D721Med (cell line): ENCODE results near the gene OGDHL.
"Not testable (repeated sequence)": the region's sequence is repeated elsewhere in the genome, so short reads cannot be mapped to it uniquely, and the experiment has no call there.

Source experiments
- DNase-seq: peaks from one replicate; pipeline ENCODE4 v3.0.0; 2011; ENCODE audit warnings: low spot score; ENCODE audit not compliant: insufficient read length
- FAIRE-seq: peaks from 2 replicates; lab custom pipeline; 2011; peaks lifted over from hg19 to GRCh38; lab: Jason Lieb, UNC
- TF ChIP-seq, protein P1 (sequence below): IDR thresholded peaks from 2 replicates; pipeline ENCODE4 v1.5.1; 2012; ENCODE audit warnings: mild to moderate bottlenecking, control low read depth; ENCODE audit not compliant: insufficient read depth; ENCODE audit errors: missing control alignments

The OGDHL gene

DNA sequence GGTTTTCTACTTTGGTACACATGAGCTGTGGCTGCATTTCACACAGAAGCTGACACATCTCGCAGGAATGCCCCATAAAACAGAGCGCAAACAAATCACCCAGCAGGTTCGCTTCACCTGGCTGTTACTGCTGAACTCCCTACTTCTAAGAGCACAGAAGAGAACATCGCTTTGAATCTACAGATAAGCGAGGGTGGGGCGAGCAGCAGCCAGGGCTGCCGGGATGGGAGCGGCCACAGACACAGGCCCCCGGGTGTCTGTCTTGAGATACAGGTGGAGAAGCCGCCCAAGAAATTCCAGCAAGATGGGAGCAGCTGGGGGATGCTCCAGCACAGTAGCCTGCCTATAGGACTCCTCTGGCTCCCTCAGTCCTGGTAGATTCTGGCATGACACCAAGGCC lies 27.4 kb downstream of the OGDHL start:
- DNase-seq = peak; percentile 1
- TF ChIP-seq, protein P1, sequence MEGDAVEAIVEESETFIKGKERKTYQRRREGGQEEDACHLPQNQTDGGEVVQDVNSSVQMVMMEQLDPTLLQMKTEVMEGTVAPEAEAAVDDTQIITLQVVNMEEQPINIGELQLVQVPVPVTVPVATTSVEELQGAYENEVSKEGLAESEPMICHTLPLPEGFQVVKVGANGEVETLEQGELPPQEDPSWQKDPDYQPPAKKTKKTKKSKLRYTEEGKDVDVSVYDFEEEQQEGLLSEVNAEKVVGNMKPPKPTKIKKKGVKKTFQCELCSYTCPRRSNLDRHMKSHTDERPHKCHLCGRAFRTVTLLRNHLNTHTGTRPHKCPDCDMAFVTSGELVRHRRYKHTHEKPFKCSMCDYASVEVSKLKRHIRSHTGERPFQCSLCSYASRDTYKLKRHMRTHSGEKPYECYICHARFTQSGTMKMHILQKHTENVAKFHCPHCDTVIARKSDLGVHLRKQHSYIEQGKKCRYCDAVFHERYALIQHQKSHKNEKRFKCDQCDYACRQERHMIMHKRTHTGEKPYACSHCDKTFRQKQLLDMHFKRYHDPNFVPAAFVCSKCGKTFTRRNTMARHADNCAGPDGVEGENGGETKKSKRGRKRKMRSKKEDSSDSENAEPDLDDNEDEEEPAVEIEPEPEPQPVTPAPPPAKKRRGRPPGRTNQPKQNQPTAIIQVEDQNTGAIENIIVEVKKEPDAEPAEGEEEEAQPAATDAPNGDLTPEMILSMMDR = no peak
- no peak for FAIRE-seq

DNA sequence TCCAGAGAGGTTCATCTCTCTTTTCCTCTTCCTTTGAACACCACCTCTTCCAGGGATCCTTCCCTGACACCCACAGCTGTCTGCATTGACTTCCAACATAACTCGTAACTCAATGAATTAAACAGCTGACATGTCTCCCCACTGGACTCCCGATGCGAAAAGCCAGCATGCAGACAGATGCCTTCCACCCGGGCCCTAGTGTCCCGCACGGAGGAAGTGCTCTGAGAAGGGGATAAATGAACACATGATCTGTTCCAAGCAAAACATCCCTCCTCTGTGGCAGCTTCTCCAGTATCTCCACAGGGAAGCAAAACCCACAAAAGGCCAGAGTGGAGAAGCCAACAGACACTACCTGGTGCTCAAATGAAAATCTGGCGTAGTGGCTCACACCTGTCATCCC lies 28.3 kb downstream of the OGDHL start:
- TF ChIP-seq, protein P1 = no peak
- DNase-seq (no peak), FAIRE-seq (no peak)

DNA sequence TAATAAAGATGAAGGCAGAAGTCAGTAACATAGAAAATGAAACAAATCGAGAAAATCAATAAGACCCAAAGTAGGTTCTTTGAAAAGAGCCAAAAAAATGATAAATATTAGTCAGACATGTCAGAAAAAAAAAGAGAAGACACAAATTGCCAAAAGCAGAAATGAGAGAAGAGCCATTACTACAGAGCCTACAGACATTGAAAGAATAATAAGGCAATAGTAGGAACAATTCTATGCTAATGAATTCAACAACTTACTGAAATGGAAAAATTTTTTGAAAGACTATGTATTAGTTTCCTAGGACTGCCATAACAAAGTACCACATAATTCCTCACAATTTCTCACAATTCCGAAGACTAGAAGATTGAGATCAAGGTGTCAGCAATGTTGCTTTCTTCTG lies 35.5 kb downstream of the OGDHL start:
- FAIRE-seq (no peak), DNase-seq (no peak)
- TF ChIP-seq, protein P1 = no peak

DNA sequence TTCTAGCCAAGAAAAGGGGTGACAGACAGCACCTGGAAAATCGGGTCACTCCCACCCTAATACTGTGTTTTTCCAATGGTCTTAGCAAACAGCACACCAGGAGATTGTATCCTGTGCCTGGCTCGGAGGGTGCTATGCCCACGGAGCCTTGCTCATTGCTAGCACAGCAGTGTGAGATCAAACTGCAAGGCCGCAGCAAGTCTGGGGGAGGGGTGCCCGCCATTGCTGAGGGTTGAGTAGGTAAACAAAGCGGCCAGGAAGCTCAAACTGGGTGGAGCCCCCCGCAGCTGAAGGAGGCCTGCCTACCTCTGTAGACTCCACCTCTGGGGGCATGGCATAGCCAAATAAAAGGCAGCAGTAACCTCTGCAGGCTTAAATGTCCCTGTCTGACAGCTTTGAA lies 47.0 kb downstream of the OGDHL start:
- not testable (repeated sequence) for FAIRE-seq, DNase-seq

DNA sequence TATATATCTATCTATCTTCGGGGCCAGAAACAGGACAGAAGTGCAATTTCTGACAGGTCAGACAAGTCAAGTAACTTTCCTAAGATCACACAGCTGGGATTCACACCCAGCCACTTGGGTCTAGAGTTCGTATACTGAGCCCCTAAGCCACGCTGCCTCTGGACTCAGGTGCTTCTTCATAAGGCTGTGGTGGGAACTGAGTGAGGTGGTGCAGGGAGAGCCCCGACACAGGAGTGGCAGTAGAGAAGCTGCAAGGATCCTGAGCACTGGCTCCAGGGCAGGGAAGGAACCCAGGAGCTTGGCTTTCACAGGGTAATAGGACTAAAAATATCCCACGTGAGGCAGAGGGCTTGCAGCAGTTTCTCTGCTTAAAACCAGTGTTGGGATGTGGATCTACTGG lies 48.9 kb downstream of the OGDHL start:
- TF ChIP-seq, protein P1 = no peak
- DNase-seq (no peak), FAIRE-seq (no peak)

DNA sequence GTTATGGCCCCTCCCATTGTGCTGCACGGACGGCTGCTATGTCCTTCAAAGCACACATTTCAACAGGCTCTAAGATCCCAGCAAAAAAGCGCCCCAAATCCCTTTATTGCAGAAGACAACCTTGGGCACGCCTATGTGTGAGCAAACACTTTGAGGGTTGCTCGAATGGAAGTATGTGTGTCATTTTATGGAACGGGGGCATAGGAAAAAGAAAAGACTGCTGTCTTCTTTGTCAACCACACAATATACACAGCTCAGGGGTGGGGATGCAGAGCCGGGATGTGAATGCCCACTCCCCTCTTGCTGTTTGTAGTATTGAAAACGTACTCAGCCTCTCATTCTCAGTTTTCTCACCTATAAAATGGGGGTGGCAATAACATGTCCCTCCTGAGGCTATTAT lies 50.6 kb downstream of the OGDHL start:
- no peak for FAIRE-seq
- DNase-seq = no peak
- TF ChIP-seq, protein P1 = no peak

DNA sequence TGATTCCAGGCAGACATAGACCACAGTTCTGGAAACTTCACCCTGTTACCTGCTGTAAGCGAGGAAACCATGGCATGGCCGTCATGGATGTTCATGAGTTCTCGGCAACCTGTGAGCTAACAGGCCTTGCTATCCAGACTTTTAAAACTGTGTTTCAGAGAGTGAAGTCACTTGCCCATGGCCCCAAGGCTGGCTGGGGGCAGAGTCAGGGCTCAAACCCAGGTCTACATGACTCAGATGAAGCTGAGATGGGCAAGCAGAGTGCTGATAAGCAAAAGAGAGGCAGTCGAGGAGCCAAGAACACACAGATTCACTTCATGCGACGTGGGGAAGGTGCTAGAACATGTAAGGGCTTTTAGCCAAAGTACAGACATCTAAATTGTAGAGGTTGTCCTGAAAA lies 51.2 kb downstream of the OGDHL start:
- FAIRE-seq = no peak
- TF ChIP-seq, protein P1 = no peak
- DNase-seq = no peak

DNA sequence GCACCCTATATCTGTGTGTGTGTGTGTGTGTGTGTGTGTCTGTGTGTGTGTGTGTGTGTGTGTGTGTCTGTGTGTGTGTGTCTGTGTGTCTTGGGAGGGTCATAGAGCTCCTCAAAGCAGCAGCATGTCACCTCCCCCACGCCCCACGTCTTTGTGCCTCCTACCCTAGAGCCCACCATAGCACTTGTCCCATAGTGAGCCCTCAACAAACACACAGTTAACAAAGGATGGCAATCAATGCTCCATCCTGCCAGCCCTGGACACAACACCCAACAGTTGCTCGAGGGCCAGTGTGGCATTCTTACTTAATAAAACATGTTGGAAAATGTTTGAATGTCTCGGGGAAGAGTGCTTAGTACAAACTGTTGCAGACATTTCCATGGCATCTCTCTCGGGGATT lies 52.2 kb downstream of the OGDHL start:
- DNase-seq (no peak), FAIRE-seq (no peak)
- TF ChIP-seq, protein P1 = no peak
